Karpas-422 (cell line): ENCODE data around the gene TENM4. TPM values are rescaled to one million over a fixed set of nuclear protein-coding genes. Genes with fewer than 3 reads are reported as not detected.

Source experiments
- DNase-seq: peaks from one replicate; pipeline ENCODE4 v3.0.0-alpha.2; 2015
- H2AFZ ChIP-seq: fragments of 200-600 bp; sonication (generic); 2 replicates; pipeline ENCODE4 v1.6.1; 2014; ENCODE audit warnings: antibody characterized with exemption, low read length, mixed read lengths
- H3K27ac ChIP-seq: fragments of 200-600 bp; sonication (generic); 2 replicates; pipeline ENCODE4 v1.5.1; 2014; ENCODE audit warnings: mild to moderate bottlenecking, low read length, moderate library complexity
- H3K27me3 ChIP-seq: fragments of 200-600 bp; sonication (generic); 2 replicates; pipeline ENCODE4 v1.6.1; 2014; ENCODE audit warnings: low read length, mixed read lengths
- H3K36me3 ChIP-seq: fragments of 200-600 bp; sonication (generic); 2 replicates; pipeline ENCODE4 v1.6.1; 2014; ENCODE audit warnings: low read length, mixed read lengths; ENCODE audit not compliant: insufficient read depth
- H3K4me1 ChIP-seq: fragments of 200-600 bp; sonication (generic); 2 replicates; pipeline ENCODE4 v1.6.1; 2014; ENCODE audit warnings: mild to moderate bottlenecking, low read length, mixed read lengths
- H3K4me2 ChIP-seq: fragments of 200-600 bp; sonication (generic); 2 replicates; pipeline ENCODE4 v1.6.1; 2014; ENCODE audit warnings: low read length, low read depth, mild to moderate bottlenecking; ENCODE audit not compliant: poor library complexity, severe bottlenecking
- H3K4me3 ChIP-seq: fragments of 200-600 bp; sonication (generic); 2 replicates; pipeline ENCODE4 v1.5.1; 2014; ENCODE audit warnings: mild to moderate bottlenecking, antibody characterized with exemption, low read length, mixed read lengths
- H3K79me2 ChIP-seq: fragments of 200-600 bp; sonication (generic); 2 replicates; pipeline ENCODE4 v1.6.1; 2014; ENCODE audit warnings: mild to moderate bottlenecking, low read length, mixed read lengths
- H3K9ac ChIP-seq: fragments of 200-600 bp; sonication (generic); 2 replicates; pipeline ENCODE4 v1.6.0; 2014; ENCODE audit warnings: low read length
- H3K9me2 ChIP-seq: fragments of 200-600 bp; sonication (generic), shearing (Covaris generic); replicated peaks from 2 replicates; pipeline ENCODE4 v1.6.0; 2014; ENCODE audit warnings: mild to moderate bottlenecking, low read length, moderate library complexity; ENCODE audit not compliant: insufficient read depth
- H3K9me3 ChIP-seq: fragments of 300-700, 200-600 bp; sonication (generic); 2 replicates; pipeline ENCODE4 v1.6.1; 2014; ENCODE audit warnings: low read length, mixed read lengths
- H4K20me1 ChIP-seq: fragments of 200-600 bp; sonication (generic); 2 replicates; pipeline ENCODE4 v1.6.1; 2014; ENCODE audit warnings: mild to moderate bottlenecking, antibody characterized with exemption, low read length, low read depth; ENCODE audit not compliant: insufficient read depth
- total RNA-seq: library from RNA; depleted of rRNA; stranded (reverse); fragments of >200 nt; shearing (Covaris generic); gene quantifications from 2 replicates; pipeline ENCODE4 v1.2.3, GENCODE V29; 2014; ENCODE audit warnings: low replicate concordance

The TENM4 gene
- total RNA-seq, 1 experiment from 2014 or later, result not detected

GRCh38 chr11:79201677-79202347 is 239.0 kb downstream of the TENM4 start:
- no peak overlapping the region for H3K4me3 ChIP-seq
- no peaks in the 10 kb centered on the region for H3K9me2 ChIP-seq
- H3K4me2 ChIP-seq, result no peak overlapping the region
- H4K20me1 ChIP-seq, result no peaks in the 10 kb centered on the region
- H3K4me1 ChIP-seq, result no peaks in the 10 kb centered on the region
- no peak overlapping the region for H3K9ac ChIP-seq
- no peaks in the 10 kb centered on the region for H3K79me2 ChIP-seq
- no peaks in the 10 kb centered on the region for H3K9me3 ChIP-seq
- no peaks in the 10 kb centered on the region for H3K36me3 ChIP-seq
- H3K27me3 ChIP-seq, result no peaks in the 10 kb centered on the region
- no peak overlapping the region for H2AFZ ChIP-seq
- no peak for DNase-seq
- H3K27ac ChIP-seq, result no peak overlapping the region

- H3K4me3 ChIP-seq, result no peak overlapping the region
- no peak for DNase-seq
- H4K20me1 ChIP-seq, result no peaks in the 10 kb centered on the region
- no peak overlapping the region for H2AFZ ChIP-seq
- H3K9me3 ChIP-seq, result no peaks in the 10 kb centered on the region
- H3K9ac ChIP-seq, result no peak overlapping the region
- no peak overlapping the region for H3K27ac ChIP-seq
- no peaks in the 10 kb centered on the region for H3K27me3 ChIP-seq
- H3K9me2 ChIP-seq, result no peaks in the 10 kb centered on the region
- H3K36me3 ChIP-seq, result no peaks in the 10 kb centered on the region
- no peaks in the 10 kb centered on the region for H3K4me1 ChIP-seq
- no peaks in the 10 kb centered on the region for H3K79me2 ChIP-seq
- H3K4me2 ChIP-seq, result no peak overlapping the region
These were observed 240.3 kb downstream of the TENM4 start for GRCh38 chr11:79200398-79201070.

- Histone ChIP-seq H3K27me3 (no peaks in the 10 kb centered on the region), H3K9me3 (no peaks in the 10 kb centered on the region), H3K4me2 (no peak overlapping the region), H2AFZ (no peak overlapping the region), H3K9ac (no peak overlapping the region), H3K36me3 (no peaks in the 10 kb centered on the region), H4K20me1 (no peaks in the 10 kb centered on the region), H3K27ac (no peak overlapping the region), H3K79me2 (no peaks in the 10 kb centered on the region), H3K9me2 (no peaks in the 10 kb centered on the region), H3K4me1 (no peaks in the 10 kb centered on the region), H3K4me3 (no peak overlapping the region)
- no peak for DNase-seq
These were observed 241.0 kb downstream of the TENM4 start for GRCh38 chr11:79199729-79200354.

- no peak overlapping the region for H2AFZ ChIP-seq
- no peak overlapping the region for H3K27ac ChIP-seq
- no peaks in the 10 kb centered on the region for H3K9me2 ChIP-seq
- no peaks in the 10 kb centered on the region for H3K27me3 ChIP-seq
- no peak for DNase-seq
- no peaks in the 10 kb centered on the region for H3K4me1 ChIP-seq
- no peak overlapping the region for H3K9ac ChIP-seq
- no peaks in the 10 kb centered on the region for H4K20me1 ChIP-seq
- H3K4me3 ChIP-seq, result no peak overlapping the region
- H3K36me3 ChIP-seq, result no peaks in the 10 kb centered on the region
- no peak overlapping the region for H3K4me2 ChIP-seq
- H3K79me2 ChIP-seq, result no peaks in the 10 kb centered on the region
- H3K9me3 ChIP-seq, result no peaks in the 10 kb centered on the region
These were observed 242.0 kb downstream of the TENM4 start for GRCh38 chr11:79198898-79199250.

GRCh38 chr11:79198203-79198897 is 242.5 kb downstream of the TENM4 start:
- Histone ChIP-seq H3K4me1 (no peaks in the 10 kb centered on the region), H3K27me3 (no peaks in the 10 kb centered on the region), H3K9me2 (no peaks in the 10 kb centered on the region), H3K9ac (no peak overlapping the region), H3K9me3 (no peaks in the 10 kb centered on the region), H3K79me2 (no peaks in the 10 kb centered on the region), H3K27ac (no peak overlapping the region), H3K36me3 (no peaks in the 10 kb centered on the region), H3K4me3 (no peak overlapping the region), H2AFZ (no peak overlapping the region), H3K4me2 (no peak overlapping the region), H4K20me1 (no peaks in the 10 kb centered on the region)
- DNase-seq, result no peak

- Histone ChIP-seq H3K4me2 (no peak overlapping the region), H3K4me3 (no peak overlapping the region), H3K9me2 (no peaks in the 10 kb centered on the region), H3K9ac (no peak overlapping the region), H3K9me3 (no peaks in the 10 kb centered on the region), H3K27me3 (no peaks in the 10 kb centered on the region), H3K27ac (no peak overlapping the region), H3K36me3 (no peaks in the 10 kb centered on the region), H3K4me1 (no peaks in the 10 kb centered on the region), H4K20me1 (no peaks in the 10 kb centered on the region), H2AFZ (no peak overlapping the region), H3K79me2 (no peaks in the 10 kb centered on the region)
- DNase-seq, result no peak
These were observed 243.9 kb downstream of the TENM4 start for GRCh38 chr11:79196950-79197349.

GRCh38 chr11:79195209-79195608 is 245.6 kb downstream of the TENM4 start:
- no peaks in the 10 kb centered on the region for H3K9me3 ChIP-seq
- H3K36me3 ChIP-seq, result no peaks in the 10 kb centered on the region
- no peaks in the 10 kb centered on the region for H4K20me1 ChIP-seq
- H3K4me2 ChIP-seq, result no peak overlapping the region
- no peak overlapping the region for H3K9ac ChIP-seq
- H3K4me3 ChIP-seq, result no peak overlapping the region
- no peak overlapping the region for H2AFZ ChIP-seq
- no peaks in the 10 kb centered on the region for H3K9me2 ChIP-seq
- no peak for DNase-seq
- no peaks in the 10 kb centered on the region for H3K79me2 ChIP-seq
- no peaks in the 10 kb centered on the region for H3K4me1 ChIP-seq
- H3K27ac ChIP-seq, result no peak overlapping the region
- H3K27me3 ChIP-seq, result no peaks in the 10 kb centered on the region

- no peaks in the 10 kb centered on the region for H3K79me2 ChIP-seq
- DNase-seq, result no peak
- no peaks in the 10 kb centered on the region for H3K9me2 ChIP-seq
These were observed 247.0 kb downstream of the TENM4 start for GRCh38 chr11:79193663-79194310.

More at GRCh38 chr11:79193663-79194310, 247.0 kb downstream of the TENM4 start:
- no peak overlapping the region for H2AFZ ChIP-seq
- no peaks in the 10 kb centered on the region for H3K27me3 ChIP-seq
- no peak overlapping the region for H3K4me3 ChIP-seq
- H4K20me1 ChIP-seq, result no peaks in the 10 kb centered on the region
- no peak overlapping the region for H3K27ac ChIP-seq
- H3K36me3 ChIP-seq, result no peaks in the 10 kb centered on the region
- no peaks in the 10 kb centered on the region for H3K4me1 ChIP-seq
- H3K9ac ChIP-seq, result no peak overlapping the region
- no peaks in the 10 kb centered on the region for H3K9me3 ChIP-seq
- no peak overlapping the region for H3K4me2 ChIP-seq
